Measurements from ENCODE around the gene CHSY1. TPM values are rescaled to one million over a fixed set of nuclear protein-coding genes. Genes with fewer than 3 reads are reported as not detected.
A peak's percentile ranks its signal among the peaks of the same experiment; 100 is the strongest.
"Not testable (repeated sequence)": the region's sequence is repeated elsewhere in the genome, so short reads cannot be mapped to it uniquely, and the experiment has no call there.

The CHSY1 gene
- total RNA-seq, 1 donor from 2014 or later = 69.3 TPM

DNA sequence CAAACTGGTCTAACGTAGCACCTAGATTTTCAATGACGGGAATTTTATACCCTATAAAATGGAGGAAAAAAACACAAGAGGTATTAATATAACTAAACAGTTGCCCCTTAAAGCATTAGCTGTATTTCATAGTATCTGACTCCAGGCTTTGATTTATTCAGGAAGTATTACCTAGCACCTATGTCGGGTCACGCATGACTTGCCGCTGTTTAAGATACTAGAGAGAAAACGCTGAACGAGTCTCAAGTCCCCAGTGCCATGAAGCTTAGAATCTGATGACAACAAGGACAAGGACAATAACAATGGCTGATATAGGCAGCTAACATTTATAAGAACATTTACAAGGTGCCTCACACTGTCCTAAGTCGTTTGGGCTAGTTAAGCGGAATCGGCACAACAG lies 41.3 kb upstream of the CHSY1 start:
- no peak for TF ChIP-seq CTCF (IDR thresholded peaks at IDR 0.05; ENCODE audit: unreplicated experiment)
- peak overlapping the region; percentile 96 for H3K27ac Mint-ChIP-seq
- H3K9me3 Mint-ChIP-seq = no peaks in the 10 kb centered on the region
- H3K4me1 Mint-ChIP-seq = peaks cover 39% of the 10 kb centered on the region
- no peaks in the 10 kb centered on the region for H3K27me3 Mint-ChIP-seq (ENCODE audit: low read depth)
- H3K36me3 Mint-ChIP-seq = peaks cover 11% of the 10 kb centered on the region
- DNase-seq (ENCODE audit: low spot score in 2 of 2, unreplicated experiment in 2 of 2) = no peak
- peak overlapping the region; percentile 93 for H3K4me3 Mint-ChIP-seq

DNA sequence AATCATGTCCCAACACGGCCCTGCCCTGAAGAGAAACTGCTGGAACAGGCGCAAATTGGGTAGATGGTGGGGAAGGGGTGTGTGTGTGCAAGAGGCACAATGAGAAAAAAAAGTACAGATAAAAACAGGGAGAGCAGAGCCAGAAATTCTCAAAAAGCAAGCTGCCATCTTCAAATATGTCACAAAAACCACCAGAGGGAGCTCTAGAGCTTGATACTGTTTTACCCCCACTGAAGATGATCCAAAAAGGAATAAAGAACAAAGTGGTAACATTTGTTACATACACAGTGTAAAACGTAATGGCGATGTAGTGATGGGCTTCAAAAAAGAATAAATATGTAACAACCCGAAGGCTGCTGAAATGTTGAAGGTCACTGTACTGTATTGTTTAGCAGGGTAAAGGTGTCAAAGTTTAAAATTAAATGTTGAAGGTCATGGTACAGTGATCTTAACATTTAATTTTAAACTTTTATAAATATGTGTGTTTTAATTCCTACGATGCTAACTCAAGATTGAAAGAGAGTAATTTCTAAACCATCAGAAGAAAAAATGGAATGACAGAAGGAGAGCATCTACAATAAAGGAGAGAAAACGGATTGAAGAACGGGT lies 37.2 kb upstream of the CHSY1 start:
- H3K36me3 Mint-ChIP-seq = peaks cover 37% of the 10 kb centered on the region

DNA sequence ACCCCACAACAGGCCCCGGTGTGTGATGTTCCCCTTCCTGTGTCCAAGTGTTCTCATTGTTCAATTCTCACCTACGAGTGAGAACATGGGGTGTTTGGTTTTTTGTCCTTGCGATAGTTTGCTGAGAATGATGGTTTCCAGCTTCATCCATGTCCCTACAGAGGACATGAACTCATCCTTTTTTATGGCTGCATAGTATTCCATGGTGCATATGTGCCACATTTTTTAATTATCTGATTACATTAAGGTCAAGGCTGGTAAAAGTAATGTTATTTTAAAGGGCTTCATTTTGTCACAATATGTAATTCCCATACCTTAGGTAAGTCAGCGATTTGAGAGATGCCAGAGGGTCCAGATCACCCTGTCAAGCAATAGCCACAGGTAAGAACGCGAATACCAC lies 35.5 kb upstream of the CHSY1 start:
- H3K27ac Mint-ChIP-seq; H3K27me3 Mint-ChIP-seq (ENCODE audit: low read depth); H3K4me1 Mint-ChIP-seq; H3K4me3 Mint-ChIP-seq; H3K9me3 Mint-ChIP-seq; DNase-seq (ENCODE audit: low spot score in 2 of 2, unreplicated experiment in 2 of 2): not testable (repeated sequence)
- peaks cover 43% of the 10 kb centered on the region for H3K36me3 Mint-ChIP-seq

More for the DNA sequence above, 37.2 kb upstream of the CHSY1 start:
- H3K9me3 Mint-ChIP-seq = no peaks in the 10 kb centered on the region
- H3K27ac Mint-ChIP-seq = no peak overlapping the region
- TF ChIP-seq CTCF (IDR thresholded peaks at IDR 0.05; ENCODE audit: unreplicated experiment) = peak; percentile 66
- H3K4me1 Mint-ChIP-seq = peaks cover 22% of the 10 kb centered on the region
- no peak overlapping the region for H3K4me3 Mint-ChIP-seq
- H3K27me3 Mint-ChIP-seq (ENCODE audit: low read depth) = no peaks in the 10 kb centered on the region
- no peak for DNase-seq (ENCODE audit: low spot score in 2 of 2, unreplicated experiment in 2 of 2)

- TF ChIP-seq CTCF (IDR thresholded peaks at IDR 0.05; ENCODE audit: unreplicated experiment) = no peak
- Mint-ChIP-seq H3K27me3 (ENCODE audit: low read depth) (no peaks in the 10 kb centered on the region), H3K27ac (no peak overlapping the region), H3K36me3 (peaks cover 49% of the 10 kb centered on the region), H3K4me1 (peaks cover 2% of the 10 kb centered on the region), H3K4me3 (no peak overlapping the region), H3K9me3 (no peaks in the 10 kb centered on the region)
- DNase-seq (ENCODE audit: low spot score in 2 of 2, unreplicated experiment in 2 of 2) = no peak
Observed at GRCh38 chr15:101286471-101287114, 34.7 kb upstream of the CHSY1 start.

DNA sequence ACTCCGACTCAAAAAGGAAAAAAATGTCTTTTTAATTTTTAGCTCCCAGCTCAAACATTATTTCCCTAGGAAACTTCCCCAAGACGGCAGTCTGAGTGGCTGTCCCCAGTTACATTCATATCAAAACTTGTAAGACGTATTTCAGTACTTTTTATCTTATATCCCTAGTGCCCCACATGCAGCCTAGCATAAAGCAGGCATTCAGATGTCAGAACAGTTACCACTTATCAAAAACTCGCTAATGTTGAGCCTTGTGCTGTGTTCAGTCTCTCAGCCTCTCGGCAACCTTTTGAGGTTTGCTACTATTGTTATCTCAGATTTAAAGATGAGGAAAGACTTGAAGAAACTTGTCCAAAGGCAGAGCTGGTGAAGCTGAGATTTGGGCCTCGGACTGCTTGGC lies 32.1 kb upstream of the CHSY1 start:
- H3K4me1 Mint-ChIP-seq = no peaks in the 10 kb centered on the region
- DNase-seq (ENCODE audit: low spot score in 2 of 2, unreplicated experiment in 2 of 2) = no peak
- no peaks in the 10 kb centered on the region for H3K9me3 Mint-ChIP-seq
- peaks cover 54% of the 10 kb centered on the region for H3K36me3 Mint-ChIP-seq
- no peak overlapping the region for H3K4me3 Mint-ChIP-seq
- no peak overlapping the region for H3K27ac Mint-ChIP-seq
- no peak for TF ChIP-seq CTCF (IDR thresholded peaks at IDR 0.05; ENCODE audit: unreplicated experiment)
- H3K27me3 Mint-ChIP-seq (ENCODE audit: low read depth) = no peaks in the 10 kb centered on the region

- no peak for DNase-seq (ENCODE audit: low spot score in 2 of 2, unreplicated experiment in 2 of 2)
- no peak overlapping the region for H3K27ac Mint-ChIP-seq
- no peak for TF ChIP-seq CTCF (IDR thresholded peaks at IDR 0.05; ENCODE audit: unreplicated experiment)
Observed at GRCh38 chr15:101280007-101280406, 28.2 kb upstream of the CHSY1 start.

More at GRCh38 chr15:101280007-101280406, 28.2 kb upstream of the CHSY1 start:
- H3K27me3 Mint-ChIP-seq (ENCODE audit: low read depth) = no peaks in the 10 kb centered on the region
- no peak overlapping the region for H3K4me3 Mint-ChIP-seq
- no peaks in the 10 kb centered on the region for H3K9me3 Mint-ChIP-seq
- peaks cover 25% of the 10 kb centered on the region for H3K36me3 Mint-ChIP-seq
- H3K4me1 Mint-ChIP-seq = peaks cover 12% of the 10 kb centered on the region
